ENCODE data around the gene ABCA7.

The ABCA7 gene

GRCh38 chr19:1039646-1040475 lies at the start of gene ABCA7:
ABCA7 (plus strand) TSS chr19:1040107; CDS start chr19:1041362, 1,255 bp downstream.
- peak; percentile 96 to 98 for DNase-seq (ENCODE audit: low read depth in 2 of 2, low spot score in 1 of 2)

- no peak for DNase-seq (ENCODE audit: low read depth in 2 of 2, low spot score in 1 of 2)
Observed at GRCh38 chr19:990119-990571, 49.8 kb upstream of the ABCA7 start.

- DNase-seq (ENCODE audit: low read depth in 2 of 2, low spot score in 1 of 2), result no peak
Observed at GRCh38 chr19:990746-991145, 49.2 kb upstream of the ABCA7 start.

- DNase-seq (ENCODE audit: low read depth in 2 of 2, low spot score in 1 of 2), result peak in 1 of 2 donors; percentile 40
Observed at GRCh38 chr19:991174-991931, 48.6 kb upstream of the ABCA7 start.

GRCh38 chr19:991932-992669 lies 47.8 kb upstream of the ABCA7 start:
- DNase-seq (ENCODE audit: low read depth in 2 of 2, low spot score in 1 of 2), result no peak

- no peak for DNase-seq (ENCODE audit: low read depth in 2 of 2, low spot score in 1 of 2)
Observed at GRCh38 chr19:992670-993055, 47.2 kb upstream of the ABCA7 start.

GRCh38 chr19:993361-993830 lies 46.5 kb upstream of the ABCA7 start:
- DNase-seq (ENCODE audit: low read depth in 2 of 2, low spot score in 1 of 2), result no peak

GRCh38 chr19:993831-994393 lies 46.0 kb upstream of the ABCA7 start:
- no peak for DNase-seq (ENCODE audit: low read depth in 2 of 2, low spot score in 1 of 2)

- DNase-seq (ENCODE audit: low read depth in 2 of 2, low spot score in 1 of 2), result no peak
Observed at GRCh38 chr19:994516-994915, 45.4 kb upstream of the ABCA7 start.

GRCh38 chr19:995051-995827 lies 44.7 kb upstream of the ABCA7 start:
- no peak for DNase-seq (ENCODE audit: low read depth in 2 of 2, low spot score in 1 of 2)

- DNase-seq (ENCODE audit: low read depth in 2 of 2, low spot score in 1 of 2), result peak; percentile 38 to 39
Observed at GRCh38 chr19:996051-996838, 43.7 kb upstream of the ABCA7 start.

GRCh38 chr19:998064-998463 lies 41.8 kb upstream of the ABCA7 start:
- DNase-seq (ENCODE audit: low read depth in 2 of 2, low spot score in 1 of 2), result no peak

GRCh38 chr19:999379-999719 lies 40.6 kb upstream of the ABCA7 start:
- DNase-seq (ENCODE audit: low read depth in 2 of 2, low spot score in 1 of 2), result no peak

GRCh38 chr19:1000095-1000494 lies 39.8 kb upstream of the ABCA7 start, which contains the start of gene GRIN3B:
GRIN3B (plus strand) TSS chr19:1000419; CDS start chr19:1000438, 19 bp downstream.
- no peak for DNase-seq (ENCODE audit: low read depth in 2 of 2, low spot score in 1 of 2)

- DNase-seq (ENCODE audit: low read depth in 2 of 2, low spot score in 1 of 2), result no peak
Observed at GRCh38 chr19:1000591-1001537, 39.0 kb upstream of the ABCA7 start.

GRCh38 chr19:1001538-1002166 lies 38.3 kb upstream of the ABCA7 start:
- DNase-seq (ENCODE audit: low read depth in 2 of 2, low spot score in 1 of 2), result peak in 1 of 2 donors; percentile 45

GRCh38 chr19:1002600-1002999 lies 37.3 kb upstream of the ABCA7 start:
- DNase-seq (ENCODE audit: low read depth in 2 of 2, low spot score in 1 of 2), result no peak

- DNase-seq (ENCODE audit: low read depth in 2 of 2, low spot score in 1 of 2), result no peak
Observed at GRCh38 chr19:1003283-1003682, 36.6 kb upstream of the ABCA7 start.

All from stimulated activated CD8-positive, alpha-beta memory T cell treated with anti-CD3 and anti-CD28 coated beads, Interleukin-4, amount 100 ng/mL, for 1 hour (primary cell).